Activated CD8-positive, alpha-beta T cell treated with anti-CD3 and anti-CD28 coated beads, Interleukin-2, amount 10 ng/mL, durations not matched to agents 7 days and 5 days (primary cell): ENCODE results near the gene DYRK1B. TPM values are rescaled to one million over a fixed set of nuclear protein-coding genes. Genes with fewer than 3 reads are reported as not detected.

Source experiments
- ATAC-seq: fragments of 150-1000 bp; cut with Tn5 transposase; one replicate; pipeline ENCODE4 v1.10.0; 2021; ENCODE audit warnings: moderate library complexity
- CTCF ChIA-PET: fragments of 350-600 bp; sonication (Branson Sonifier 250); formaldehyde crosslinking; loops from one replicate; lab custom pipeline; 2021; ENCODE audit warnings: antibody characterized with exemption; lab: Charles Lee
- POLR2A ChIA-PET: fragments of 350-600 bp; sonication (Branson Sonifier 250); formaldehyde crosslinking; loops from one replicate; lab custom pipeline; 2021; ENCODE audit warnings: antibody characterized with exemption; lab: Charles Lee
- DNase-seq: peaks from one replicate; pipeline ENCODE4 v3.0.0-alpha.2; 2020
- H3K27ac Mint-ChIP-seq: one replicate; pipeline ENCODE4 v1.8.0; 2021; ENCODE audit warnings: mild to moderate bottlenecking, mixed read lengths
- H3K27me3 Mint-ChIP-seq: one replicate; pipeline ENCODE4 v1.8.0; 2021; ENCODE audit warnings: low read depth, mixed read lengths
- H3K36me3 Mint-ChIP-seq: one replicate; pipeline ENCODE4 v1.8.0; 2021; ENCODE audit warnings: low read depth, mixed read lengths
- H3K4me1 Mint-ChIP-seq: one replicate; pipeline ENCODE4 v1.8.0; 2021; ENCODE audit warnings: low read depth, mixed read lengths
- H3K4me3 Mint-ChIP-seq: one replicate; pipeline ENCODE4 v1.8.0; 2021; ENCODE audit warnings: mild to moderate bottlenecking, mixed read lengths
- H3K9me3 Mint-ChIP-seq: one replicate; pipeline ENCODE4 v1.8.0; 2022; ENCODE audit warnings: mixed read lengths; ENCODE audit not compliant: insufficient read depth
- total RNA-seq, 2 experiments: library from RNA; stranded (reverse); gene quantifications; one replicate each; pipeline ENCODE4 v1.2.3, GENCODE V29; 2021

Gene DYRK1B
- total RNA-seq, 2 experiments from 2014 or later: 7.5 to 8.5 TPM

DNA sequence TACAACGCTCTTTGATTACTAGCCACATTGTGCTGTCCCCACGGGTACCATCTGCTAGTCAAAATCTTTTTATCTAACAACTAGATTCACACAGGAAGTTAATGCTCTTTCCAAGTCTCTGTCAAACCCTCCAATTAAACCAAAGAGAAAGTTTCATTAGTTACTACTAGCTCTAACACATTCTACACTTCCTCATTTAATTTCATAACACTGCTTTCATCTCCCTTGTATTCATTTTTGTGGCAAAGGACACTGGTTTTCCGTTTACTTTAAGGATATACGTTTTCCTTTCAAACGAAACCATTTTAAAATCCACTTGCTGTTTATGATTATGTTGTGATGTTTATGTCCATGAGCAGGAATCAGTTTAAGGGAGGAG lies 5.3 kb downstream of the DYRK1B start:
- no peaks in the 10 kb centered on the region for H3K27me3 Mint-ChIP-seq
- peak overlapping the region; percentile 23 for H3K27ac Mint-ChIP-seq
- ATAC-seq (no peak), DNase-seq (no peak)
- no peak overlapping the region for H3K4me3 Mint-ChIP-seq
- ChIA-PET CTCF (interaction anchor here (3.6 kb wide), 1 partner anchor 14 kb away, joined by 34 read pairs; no protein-coding TSS in a partner anchor), POLR2A (no interaction called here)
- peaks cover 41% of the 10 kb centered on the region for H3K36me3 Mint-ChIP-seq
- peaks cover 34% of the 10 kb centered on the region for H3K4me1 Mint-ChIP-seq
- no peaks in the 10 kb centered on the region for H3K9me3 Mint-ChIP-seq

DNA sequence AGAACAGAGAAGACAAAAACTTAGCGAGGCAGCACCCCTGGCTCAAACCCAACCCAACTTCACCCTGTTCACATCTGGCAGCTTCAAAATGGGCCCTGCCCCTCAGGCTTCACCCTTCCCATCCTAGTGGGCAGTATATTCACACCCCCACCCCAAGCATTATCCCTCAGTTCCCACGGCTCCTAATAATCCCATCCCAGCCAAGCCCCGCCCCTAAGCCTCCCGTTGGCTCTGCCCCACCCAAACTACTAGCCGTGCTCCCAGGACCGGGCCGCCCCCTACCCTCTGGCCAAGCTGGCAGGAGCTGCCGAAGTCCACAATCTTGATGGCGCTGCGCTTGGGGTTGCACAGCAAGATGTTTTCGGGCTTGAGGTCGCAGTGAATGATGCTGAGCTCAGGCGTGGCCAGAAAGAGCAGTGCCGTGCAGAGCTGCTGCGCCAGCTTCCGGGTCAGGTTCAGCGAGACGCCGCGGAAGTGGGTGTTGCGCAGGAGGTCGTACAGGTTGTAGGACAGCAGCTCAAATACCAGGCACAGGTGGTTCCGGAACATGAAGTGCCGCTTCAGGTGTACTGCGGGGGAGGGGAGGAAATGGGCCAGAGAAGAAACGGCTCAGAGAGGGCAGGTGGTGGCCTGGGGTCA lies 5.8 kb downstream of the DYRK1B start:
- POLR2A ChIA-PET: no interaction called here
- H3K27ac Mint-ChIP-seq: peak overlapping the region; percentile 64
- no peaks in the 10 kb centered on the region for H3K9me3 Mint-ChIP-seq
- ATAC-seq: no peak
- H3K4me3 Mint-ChIP-seq: peak overlapping the region; percentile 2
- DNase-seq: no peak
- peaks cover 41% of the 10 kb centered on the region for H3K36me3 Mint-ChIP-seq
- H3K4me1 Mint-ChIP-seq: peaks cover 34% of the 10 kb centered on the region
- CTCF ChIA-PET: interaction anchor here (0.9 to 3.6 kb wide), 2 partner anchors 15 to 35 kb away, joined by 3 to 34 read pairs; no protein-coding TSS in a partner anchor
- no peaks in the 10 kb centered on the region for H3K27me3 Mint-ChIP-seq

DNA sequence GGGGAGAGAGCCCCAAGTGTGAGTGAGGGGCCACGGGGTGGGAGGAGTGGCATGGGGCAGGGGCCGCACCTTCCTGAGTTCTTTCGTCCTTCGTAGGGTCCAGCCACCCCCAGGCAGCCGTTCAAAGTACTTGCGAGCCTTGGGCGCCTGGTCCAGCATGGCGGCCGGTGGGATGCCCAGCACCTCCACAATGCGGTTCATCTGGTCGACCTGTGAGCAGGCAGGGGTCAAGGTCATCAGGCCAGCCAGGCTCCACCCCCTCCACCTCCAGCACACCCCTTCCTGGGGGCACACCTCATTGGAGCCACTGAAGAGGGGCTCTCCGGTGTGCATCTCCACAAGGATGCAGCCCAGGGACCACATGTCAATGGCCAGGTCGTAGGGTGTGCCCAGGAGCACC lies 6.7 kb downstream of the DYRK1B start:
- ChIA-PET POLR2A (no interaction called here), CTCF (interaction anchor here (0.9 to 3.6 kb wide), 2 partner anchors 16 to 35 kb away, joined by 3 to 34 read pairs; no protein-coding TSS in a partner anchor)
- peaks cover 25% of the 10 kb centered on the region for H3K4me1 Mint-ChIP-seq
- H3K4me3 Mint-ChIP-seq: no peak overlapping the region
- no peak for DNase-seq
- peaks cover 36% of the 10 kb centered on the region for H3K36me3 Mint-ChIP-seq
- no peak overlapping the region for H3K27ac Mint-ChIP-seq
- no peaks in the 10 kb centered on the region for H3K9me3 Mint-ChIP-seq
- no peak for ATAC-seq
- no peaks in the 10 kb centered on the region for H3K27me3 Mint-ChIP-seq

DNA sequence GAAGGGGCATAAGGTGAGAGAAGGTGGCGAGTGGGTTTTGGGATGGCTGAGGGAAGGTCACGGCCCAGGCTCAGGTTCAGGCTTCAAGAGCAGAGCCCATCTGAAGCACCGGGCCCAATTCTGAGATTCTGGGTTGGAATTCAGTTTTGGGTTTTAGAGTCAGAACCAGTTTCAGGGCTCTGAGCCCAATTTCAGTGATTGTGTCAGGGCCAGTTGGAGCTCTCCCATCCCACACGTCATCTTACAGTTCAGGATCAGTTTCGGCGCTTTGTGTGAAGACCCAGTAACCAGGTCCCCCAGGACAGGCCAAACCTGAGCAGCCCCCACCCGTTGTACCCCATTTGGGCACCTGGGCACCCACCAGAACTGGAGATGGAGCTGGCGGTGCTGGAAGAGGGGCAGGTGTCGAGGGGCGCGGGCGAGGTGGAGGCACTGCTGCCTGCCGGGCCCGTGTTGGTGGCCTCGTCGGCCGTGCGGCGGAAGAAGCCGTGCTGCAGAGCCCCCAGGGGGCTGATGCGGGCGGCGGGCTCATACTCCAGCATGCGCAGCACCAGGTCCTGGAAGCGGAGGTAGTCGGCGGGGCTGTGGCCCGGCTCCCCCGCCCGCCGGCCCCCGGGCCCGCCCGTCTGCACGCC lies 7.5 kb downstream of the DYRK1B start:
- ChIA-PET CTCF (interaction anchor here (1.6 kb wide), 1 partner anchor 19 kb away, joined by 4 read pairs; the partner anchor contains the start of gene FBL), POLR2A (no interaction called here)
- no peaks in the 10 kb centered on the region for H3K9me3 Mint-ChIP-seq
- no peak for DNase-seq
- no peak overlapping the region for H3K27ac Mint-ChIP-seq
- peaks cover 32% of the 10 kb centered on the region for H3K36me3 Mint-ChIP-seq
- H3K4me1 Mint-ChIP-seq: peaks cover 20% of the 10 kb centered on the region
- no peaks in the 10 kb centered on the region for H3K27me3 Mint-ChIP-seq
- no peak overlapping the region for H3K4me3 Mint-ChIP-seq
- ATAC-seq: no peak

DNA sequence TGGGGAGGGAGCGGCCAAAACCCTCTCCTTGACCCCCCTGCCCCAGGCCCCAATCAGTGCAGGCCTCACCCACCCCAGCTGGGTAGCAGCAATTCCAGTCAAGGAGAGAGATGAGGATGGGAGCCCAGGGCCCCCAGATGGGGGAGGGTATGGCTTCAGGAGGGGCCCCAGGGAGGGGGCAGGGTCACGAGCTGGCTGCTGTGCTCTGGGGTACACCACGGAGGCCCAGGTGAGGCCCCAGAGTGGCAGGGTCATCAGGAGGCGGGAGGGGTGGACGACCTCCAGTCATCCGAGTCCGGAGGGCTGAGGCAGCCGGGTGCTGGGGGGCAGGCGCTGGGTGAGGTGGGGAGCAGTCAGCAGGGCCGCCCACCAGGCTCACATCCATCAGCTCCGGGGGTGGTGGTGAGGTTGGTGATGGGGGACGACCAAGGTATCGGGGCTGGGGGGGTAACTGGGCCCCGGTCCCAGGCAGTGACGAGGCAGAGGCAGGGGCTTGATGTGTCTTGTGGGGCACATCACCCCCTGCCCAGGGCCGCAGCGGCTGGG lies 8.4 kb downstream of the DYRK1B start:
- H3K27me3 Mint-ChIP-seq: no peaks in the 10 kb centered on the region
- DNase-seq: no peak
- ATAC-seq: no peak
- H3K9me3 Mint-ChIP-seq: no peaks in the 10 kb centered on the region
- H3K27ac Mint-ChIP-seq: no peak overlapping the region
- H3K4me1 Mint-ChIP-seq: peaks cover 14% of the 10 kb centered on the region
- H3K4me3 Mint-ChIP-seq: no peak overlapping the region
- ChIA-PET CTCF (interaction anchor here (1.6 to 2.0 kb wide), 3 partner anchors 18 to 33 kb away, joined by 4 to 10 read pairs (median 7); partner anchors contain the start of gene FBL), POLR2A (interaction anchor here (0.6 to 2.1 kb wide), 3 partner anchors 8 to 135 kb away, joined by 3 to 13 read pairs (median 3); partner anchors contain the start of gene DYRK1B)
- H3K36me3 Mint-ChIP-seq: peaks cover 25% of the 10 kb centered on the region

DNA sequence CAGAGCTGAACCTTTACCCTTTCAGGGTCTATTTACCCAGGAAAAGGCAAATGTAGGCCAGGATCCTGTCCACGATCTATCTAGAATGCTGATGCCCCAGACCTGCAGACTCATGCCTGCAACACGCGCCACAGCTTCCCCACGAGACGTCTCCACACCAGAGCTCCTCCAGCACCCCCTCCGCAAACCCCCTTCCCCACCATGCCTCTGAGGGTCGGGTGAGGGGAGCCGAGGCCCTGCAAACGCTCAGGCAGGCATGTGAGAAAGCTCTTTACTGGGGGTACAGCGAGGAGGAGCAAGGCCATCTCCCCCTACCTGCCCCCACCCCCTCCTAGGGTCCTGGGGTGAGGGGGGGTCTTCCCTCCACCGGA lies 8.9 kb downstream of the DYRK1B start:
- H3K4me3 Mint-ChIP-seq: no peak overlapping the region
- H3K9me3 Mint-ChIP-seq: no peaks in the 10 kb centered on the region
- peaks cover 14% of the 10 kb centered on the region for H3K4me1 Mint-ChIP-seq
- H3K27me3 Mint-ChIP-seq: no peaks in the 10 kb centered on the region
- peaks cover 20% of the 10 kb centered on the region for H3K36me3 Mint-ChIP-seq
- no peak for ATAC-seq
- ChIA-PET CTCF (interaction anchor here (1.7 to 2.0 kb wide), 2 partner anchors 19 to 32 kb away, joined by 7 to 10 read pairs; no protein-coding TSS in a partner anchor), POLR2A (interaction anchor here (0.6 to 2.1 kb wide), 3 partner anchors 8 to 136 kb away, joined by 3 to 13 read pairs (median 3); partner anchors contain the start of gene DYRK1B)
- no peak overlapping the region for H3K27ac Mint-ChIP-seq
- no peak for DNase-seq

DNA sequence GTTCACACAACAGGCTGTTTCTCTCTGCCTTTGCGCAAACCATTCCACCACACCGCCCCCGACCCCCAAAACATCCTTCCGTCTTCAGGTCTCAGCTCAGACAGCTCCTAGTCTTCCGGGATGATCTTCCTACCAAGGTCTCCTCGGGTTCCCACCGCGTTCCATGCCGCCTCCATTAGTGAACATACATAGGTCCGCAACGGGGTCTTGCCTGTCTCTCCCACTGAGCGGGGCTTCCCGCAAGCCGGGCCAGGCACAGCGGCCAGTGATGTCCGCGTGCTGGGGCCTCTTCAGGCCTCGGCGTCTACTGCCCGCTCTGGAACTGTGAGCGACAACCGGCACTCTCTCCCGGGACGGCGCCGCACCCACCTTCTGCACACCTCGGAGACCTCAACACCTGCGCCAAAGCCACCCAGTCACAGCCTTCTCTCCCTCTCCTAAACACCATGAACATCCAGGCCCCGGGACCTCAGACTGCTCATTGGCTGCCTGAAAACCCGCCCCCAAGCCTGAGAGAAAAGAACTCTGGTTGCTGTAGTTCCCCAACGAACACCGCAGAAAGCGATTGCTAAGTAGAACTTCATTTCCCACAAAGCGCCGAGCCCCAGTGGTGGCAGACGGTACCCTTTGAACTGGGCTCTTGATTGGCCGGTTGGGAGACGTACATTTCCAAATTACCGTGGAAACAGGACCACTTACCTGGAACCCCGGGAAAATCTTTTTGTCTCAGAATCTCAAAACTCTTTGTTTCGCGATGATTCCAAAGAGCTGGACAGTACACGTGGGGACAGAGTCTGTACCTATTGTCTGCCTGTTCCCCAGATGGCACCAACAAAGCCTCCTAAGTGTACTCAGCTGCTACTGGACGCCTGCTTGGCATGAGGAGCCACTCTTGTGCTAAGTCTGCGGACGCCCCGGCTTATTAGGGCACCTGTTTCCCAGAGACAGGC lies 9.5 kb downstream of the DYRK1B start:
- POLR2A ChIA-PET: interaction anchor here (1.0 to 2.1 kb wide), 2 partner anchors 9 to 21 kb away, joined by 4 to 13 read pairs; partner anchors contain the start of gene DYRK1B
- Mint-ChIP-seq H3K4me3 (no peak overlapping the region), H3K27me3 (no peaks in the 10 kb centered on the region), H3K9me3 (no peaks in the 10 kb centered on the region), H3K4me1 (peaks cover 14% of the 10 kb centered on the region), H3K36me3 (peaks cover 16% of the 10 kb centered on the region), H3K27ac (no peak overlapping the region)
- peak; percentile 99 for ATAC-seq
- CTCF ChIA-PET: interaction anchor here (1.7 to 2.0 kb wide), 2 partner anchors 19 to 31 kb away, joined by 7 to 10 read pairs; no protein-coding TSS in a partner anchor
- peak; percentile 94 for DNase-seq

DNA sequence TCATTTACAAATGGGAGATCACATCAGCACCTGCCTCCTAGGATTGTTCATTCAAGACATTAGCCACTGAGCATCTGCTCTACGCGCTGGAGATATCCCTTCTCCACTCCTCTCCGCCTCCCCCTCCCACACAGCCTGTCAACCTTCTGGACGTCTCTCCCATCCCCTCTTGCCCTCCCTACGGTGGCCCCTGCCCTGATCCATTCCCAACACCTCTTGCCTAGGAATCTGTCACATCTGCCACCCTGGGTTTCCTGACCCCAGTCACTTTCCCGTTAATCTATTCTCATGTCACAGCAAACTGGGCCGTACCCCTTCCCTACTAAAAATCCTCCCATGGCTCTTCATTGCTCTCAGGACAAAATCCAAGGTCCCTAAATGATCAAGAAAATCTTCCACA lies 10.3 kb downstream of the DYRK1B start:
- no peak for DNase-seq
- no peaks in the 10 kb centered on the region for H3K27me3 Mint-ChIP-seq
- CTCF ChIA-PET: interaction anchor here (2.0 kb wide), 1 partner anchor 20 kb away, joined by 10 read pairs; no protein-coding TSS in a partner anchor
- H3K27ac Mint-ChIP-seq: no peak overlapping the region
- no peak overlapping the region for H3K4me3 Mint-ChIP-seq
- H3K4me1 Mint-ChIP-seq: peaks cover 9% of the 10 kb centered on the region
- POLR2A ChIA-PET: interaction anchor here (1.0 to 2.1 kb wide), 2 partner anchors 10 to 21 kb away, joined by 4 to 13 read pairs; partner anchors contain the start of gene DYRK1B
- no peak for ATAC-seq
- peaks cover 12% of the 10 kb centered on the region for H3K36me3 Mint-ChIP-seq
- no peaks in the 10 kb centered on the region for H3K9me3 Mint-ChIP-seq

DNA sequence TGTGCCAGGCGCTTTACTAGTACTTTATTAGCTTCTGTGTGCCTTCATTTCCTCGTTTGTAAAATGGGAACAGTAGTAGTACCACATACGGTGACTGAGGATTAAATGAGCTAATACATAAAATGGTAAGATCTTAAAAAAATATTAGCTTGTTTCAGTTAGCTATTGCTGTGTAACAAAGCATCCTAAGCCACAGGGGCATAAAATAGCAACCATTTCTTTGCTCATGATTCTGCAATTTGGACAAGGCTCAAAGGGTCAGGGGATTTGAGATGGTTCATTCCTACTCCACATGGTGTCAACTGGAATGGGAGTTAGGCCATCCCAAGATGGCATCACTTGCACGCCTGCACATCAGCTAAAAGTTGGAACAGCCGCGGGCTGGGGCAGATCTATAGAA lies 13.3 kb downstream of the DYRK1B start:
- Mint-ChIP-seq H3K27me3 (no peaks in the 10 kb centered on the region), H3K4me3 (no peak overlapping the region), H3K36me3 (peaks cover 1% of the 10 kb centered on the region), H3K27ac (no peak overlapping the region), H3K9me3 (no peaks in the 10 kb centered on the region), H3K4me1 (peaks cover 2% of the 10 kb centered on the region)
- DNase-seq: no peak
- ATAC-seq: no peak
- ChIA-PET CTCF (interaction anchor here (1.3 to 3.5 kb wide), 4 partner anchors 13 to 28 kb away, joined by 4 to 16 read pairs (median 10); partner anchors contain the start of gene FBL), POLR2A (interaction anchor here (0.7 to 1.1 kb wide), 2 partner anchors 12 to 13 kb away, joined by 3 read pairs; partner anchors contain the start of gene DYRK1B)

DNA sequence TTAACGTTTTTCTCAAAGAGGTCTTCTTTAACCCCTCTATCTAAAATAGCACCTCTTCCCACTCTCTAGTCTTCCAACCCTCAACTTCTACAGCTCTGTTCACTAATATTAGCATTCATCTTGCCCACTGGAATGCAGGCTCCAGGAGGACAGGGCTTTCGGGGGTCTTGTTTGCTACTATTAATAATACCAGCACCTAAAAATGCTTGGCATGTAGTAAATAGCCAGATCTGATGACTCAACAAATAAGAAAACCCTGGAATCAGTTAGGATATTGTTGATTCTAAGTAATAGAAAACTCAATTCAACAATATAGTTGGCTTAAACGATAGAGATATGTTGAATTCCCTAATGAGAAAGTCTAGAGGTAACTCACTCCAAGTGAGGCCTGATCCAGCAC lies 14.2 kb downstream of the DYRK1B start:
- DNase-seq (no peak), ATAC-seq (no peak)
- no peaks in the 10 kb centered on the region for H3K9me3 Mint-ChIP-seq
- H3K4me1 Mint-ChIP-seq: peaks cover 2% of the 10 kb centered on the region
- H3K36me3 Mint-ChIP-seq: peaks cover 1% of the 10 kb centered on the region
- no peak overlapping the region for H3K27ac Mint-ChIP-seq
- H3K27me3 Mint-ChIP-seq: no peaks in the 10 kb centered on the region
- POLR2A ChIA-PET: interaction anchor here (1.1 kb wide), 1 partner anchor 14 kb away, joined by 3 read pairs; the partner anchor contains the start of gene DYRK1B
- H3K4me3 Mint-ChIP-seq: no peak overlapping the region
- CTCF ChIA-PET: interaction anchor here (1.9 to 3.5 kb wide), 3 partner anchors 24 to 27 kb away, joined by 5 to 16 read pairs (median 15); no protein-coding TSS in a partner anchor
